Measurements from ENCODE around the gene PPTC7. TPM values are rescaled to one million over a fixed set of nuclear protein-coding genes. Genes with fewer than 3 reads are reported as not detected.
"Not testable (repeated sequence)": the region's sequence is repeated elsewhere in the genome, so short reads cannot be mapped to it uniquely, and the experiment has no call there.

PPTC7 gene
- total RNA-seq, 2 experiments from 2014 or later, result 53.8 to 54.8 TPM

DNA sequence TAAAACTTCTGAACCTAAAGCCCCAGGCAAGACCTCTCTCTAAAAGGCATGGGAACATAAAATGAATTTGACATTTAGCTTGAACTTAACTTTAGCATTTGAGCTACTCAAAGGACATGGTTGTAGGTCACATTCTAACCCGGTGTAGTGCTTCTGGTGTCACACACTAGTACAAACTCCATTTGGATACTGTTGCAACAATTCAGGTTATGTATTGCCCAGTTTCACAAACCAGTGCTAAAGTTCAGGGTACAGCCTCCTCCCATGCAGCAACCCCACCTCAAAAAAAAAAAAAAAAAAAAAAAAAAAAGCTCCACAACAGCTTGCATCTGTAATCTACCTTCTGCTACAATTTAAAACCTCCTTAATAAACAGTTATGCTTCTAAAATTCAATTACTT, 7.8 kb downstream of the PPTC7 start:
- Mint-ChIP-seq H3K9me3 (no peaks in the 10 kb centered on the region), H3K36me3 (ENCODE audit: low read depth) (peaks cover 37% of the 10 kb centered on the region), H3K27ac (peak overlapping the region; percentile 31), H3K27me3 (no peaks in the 10 kb centered on the region), H3K4me1 (ENCODE audit: low read depth) (peaks cover 62% of the 10 kb centered on the region), H3K4me3 (peak overlapping the region; percentile 31)
- Histone ChIP-seq H3K4me3 (ENCODE audit: low read length) (no peak overlapping the region), H3K9me3 (ENCODE audit: control insufficient read depth in 1 of 2, insufficient read depth in 1 of 2, low read length in 2 of 2) (peaks cover 6 to 10% of the 10 kb centered on the region in 2 experiments), H3K36me3 (ENCODE audit: insufficient read depth, low read length) (peaks cover 3% of the 10 kb centered on the region), H3K27ac (ENCODE audit: low read depth in 1 of 2, low read length in 2 of 2) (no peak overlapping the region), H3K27me3 (ENCODE audit: control insufficient read depth in 1 of 2, insufficient read depth in 2 of 2, low read length in 2 of 2) (no peaks in the 10 kb centered on the region), H3K4me1 (ENCODE audit: insufficient read depth, low read length) (peaks cover 35% of the 10 kb centered on the region)
- DNase-seq, result no peak
- TF ChIP-seq CTCF (IDR thresholded peaks at IDR 0.05), result no peak
- CTCF ChIA-PET, result interaction anchor here (0.7 to 3.8 kb wide), 8 partner anchors 13 to 144 kb away, joined by 3 to 15 read pairs (median 4); partner anchors contain the start of gene ARPC3
- intact Hi-C loops (cut with DNase I, micrococcal nuclease), result no loop called here
- ATAC-seq (ENCODE audit: poor library complexity), result no peak
- POLR2A ChIA-PET, result interaction anchor here (0.7 to 2.0 kb wide), 4 partner anchors 12 to 106 kb away, joined by 3 to 8 read pairs (median 4); partner anchors contain the start of gene FAM216A

GRCh38 chr12:110574717-110575230, 8.3 kb downstream of the PPTC7 start:
- DNase-seq; H3K9me3 Mint-ChIP-seq; H3K27ac ChIP-seq (ENCODE audit: low read depth in 1 of 2, low read length in 2 of 2); H3K4me3 Mint-ChIP-seq; H3K27me3 Mint-ChIP-seq; H3K36me3 ChIP-seq (ENCODE audit: insufficient read depth, low read length); ATAC-seq (ENCODE audit: poor library complexity); H3K27me3 ChIP-seq (ENCODE audit: control insufficient read depth in 1 of 2, insufficient read depth in 2 of 2, low read length in 2 of 2); intact Hi-C loops (cut with DNase I, micrococcal nuclease); H3K4me3 ChIP-seq (ENCODE audit: low read length): not testable (repeated sequence)
- Mint-ChIP-seq H3K36me3 (ENCODE audit: low read depth) (peaks cover 40% of the 10 kb centered on the region), H3K27ac (peak overlapping the region; percentile 55), H3K4me1 (ENCODE audit: low read depth) (peaks cover 58% of the 10 kb centered on the region)
- CTCF ChIA-PET, result interaction anchor here (0.6 to 3.8 kb wide), 10 partner anchors 11 to 1919 kb away, joined by 3 to 15 read pairs (median 4); partner anchors contain the start of genes ARPC3 and FAM216A
- POLR2A ChIA-PET, result interaction anchor here (0.6 to 2.0 kb wide), 3 partner anchors 11 to 140 kb away, joined by 3 to 8 read pairs (median 5); no protein-coding TSS in a partner anchor
- Histone ChIP-seq H3K9me3 (ENCODE audit: control insufficient read depth in 1 of 2, insufficient read depth in 1 of 2, low read length in 2 of 2) (peaks cover 6 to 12% of the 10 kb centered on the region in 2 experiments), H3K4me1 (ENCODE audit: insufficient read depth, low read length) (peaks cover 29% of the 10 kb centered on the region)

- H3K4me1 Mint-ChIP-seq (ENCODE audit: low read depth), result peaks cover 54% of the 10 kb centered on the region
- Histone ChIP-seq H3K36me3 (ENCODE audit: insufficient read depth, low read length) (peaks cover 3% of the 10 kb centered on the region), H3K9me3 (ENCODE audit: control insufficient read depth in 1 of 2, insufficient read depth in 1 of 2, low read length in 2 of 2) (peaks cover 8 to 17% of the 10 kb centered on the region in 2 experiments), H3K27me3 (ENCODE audit: control insufficient read depth in 1 of 2, insufficient read depth in 2 of 2, low read length in 2 of 2) (no peaks in the 10 kb centered on the region), H3K4me3 (ENCODE audit: low read length) (no peak overlapping the region), H3K27ac (ENCODE audit: low read depth in 1 of 2, low read length in 2 of 2) (no peak overlapping the region), H3K4me1 (ENCODE audit: insufficient read depth, low read length) (peaks cover 22% of the 10 kb centered on the region)
- no peak for TF ChIP-seq CTCF (IDR thresholded peaks at IDR 0.05)
- intact Hi-C loops (cut with DNase I, micrococcal nuclease), result no loop called here
- H3K36me3 Mint-ChIP-seq (ENCODE audit: low read depth), result peaks cover 40% of the 10 kb centered on the region
- ChIA-PET CTCF (interaction anchor here (0.6 to 3.8 kb wide), 8 partner anchors 11 to 1918 kb away, joined by 3 to 15 read pairs (median 4); partner anchors contain the start of genes ARPC3 and FAM216A), POLR2A (interaction anchor here (0.7 kb wide), 1 partner anchor 20 kb away, joined by 5 read pairs; no protein-coding TSS in a partner anchor)
- H3K4me3 Mint-ChIP-seq, result no peak overlapping the region
- ATAC-seq (ENCODE audit: poor library complexity), result no peak
- peaks cover 2% of the 10 kb centered on the region for H3K9me3 Mint-ChIP-seq
- peak overlapping the region; percentile 55 for H3K27ac Mint-ChIP-seq
- DNase-seq, result no peak
- H3K27me3 Mint-ChIP-seq, result no peaks in the 10 kb centered on the region
Observed at GRCh38 chr12:110574044-110574443, 9.1 kb downstream of the PPTC7 start.

GRCh38 chr12:110570798-110571197, 12.3 kb downstream of the PPTC7 start:
- H3K27ac ChIP-seq (ENCODE audit: low read depth in 1 of 2, low read length in 2 of 2); H3K9me3 Mint-ChIP-seq; H3K27me3 ChIP-seq (ENCODE audit: control insufficient read depth in 1 of 2, insufficient read depth in 2 of 2, low read length in 2 of 2); H3K27ac Mint-ChIP-seq; H3K4me3 ChIP-seq (ENCODE audit: low read length); ATAC-seq (ENCODE audit: poor library complexity); CTCF ChIA-PET; intact Hi-C loops (cut with DNase I, micrococcal nuclease); H3K4me3 Mint-ChIP-seq; DNase-seq; H3K36me3 ChIP-seq (ENCODE audit: insufficient read depth, low read length); H3K27me3 Mint-ChIP-seq: not testable (repeated sequence)
- peaks cover 40% of the 10 kb centered on the region for H3K36me3 Mint-ChIP-seq (ENCODE audit: low read depth)
- peaks cover 29% of the 10 kb centered on the region for H3K4me1 ChIP-seq (ENCODE audit: insufficient read depth, low read length)
- POLR2A ChIA-PET, result interaction anchor here (1.6 kb wide), 1 partner anchor 7 kb away, joined by 4 read pairs; no protein-coding TSS in a partner anchor
- peaks cover 48% of the 10 kb centered on the region for H3K4me1 Mint-ChIP-seq (ENCODE audit: low read depth)
- peaks cover 17 to 18% of the 10 kb centered on the region in 2 experiments for H3K9me3 ChIP-seq (ENCODE audit: control insufficient read depth in 1 of 2, insufficient read depth in 1 of 2, low read length in 2 of 2)

DNA sequence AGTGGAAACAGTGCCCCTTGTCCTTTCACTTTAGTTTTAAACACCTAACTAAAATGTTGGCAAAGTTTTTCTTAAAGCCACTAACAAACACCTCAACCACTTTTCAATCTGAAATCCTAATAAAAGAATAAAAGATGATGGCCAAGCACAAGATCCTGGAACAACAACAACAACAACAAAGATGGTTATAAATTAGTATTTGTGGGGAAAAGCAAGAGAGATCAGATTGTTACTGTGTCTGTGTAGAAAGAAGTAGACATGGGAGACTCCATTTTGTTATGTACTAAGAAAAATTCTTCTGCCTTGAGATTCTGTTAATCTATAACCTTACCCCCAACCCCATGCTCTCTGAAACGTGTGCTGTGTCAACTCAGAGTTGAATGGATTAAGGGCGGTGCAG, 13.3 kb downstream of the PPTC7 start:
- H3K4me3 Mint-ChIP-seq, H3K27ac Mint-ChIP-seq, H3K27me3 Mint-ChIP-seq: not testable (repeated sequence)

More for the DNA sequence above, 13.3 kb downstream of the PPTC7 start:
- H3K27ac ChIP-seq (ENCODE audit: low read depth in 1 of 2, low read length in 2 of 2); DNase-seq; intact Hi-C loops (cut with DNase I, micrococcal nuclease); CTCF ChIA-PET; H3K4me3 ChIP-seq (ENCODE audit: low read length); ATAC-seq (ENCODE audit: poor library complexity); H3K36me3 ChIP-seq (ENCODE audit: insufficient read depth, low read length); H3K27me3 ChIP-seq (ENCODE audit: control insufficient read depth in 1 of 2, insufficient read depth in 2 of 2, low read length in 2 of 2); H3K9me3 Mint-ChIP-seq: not testable (repeated sequence)
- POLR2A ChIA-PET, result interaction anchor here (0.6 kb wide), 1 partner anchor 23 kb away, joined by 3 read pairs; no protein-coding TSS in a partner anchor
- peaks cover 17 to 18% of the 10 kb centered on the region in 2 experiments for H3K9me3 ChIP-seq (ENCODE audit: control insufficient read depth in 1 of 2, insufficient read depth in 1 of 2, low read length in 2 of 2)
- H3K4me1 ChIP-seq (ENCODE audit: insufficient read depth, low read length), result peaks cover 30% of the 10 kb centered on the region
- Mint-ChIP-seq H3K4me1 (ENCODE audit: low read depth) (peaks cover 43% of the 10 kb centered on the region), H3K36me3 (ENCODE audit: low read depth) (peaks cover 40% of the 10 kb centered on the region)

Measured in CD4-positive, alpha-beta T cell (primary cell).